ENCODE data around the gene TES.
"Not testable (repeated sequence)": the region's sequence is repeated elsewhere in the genome, so short reads cannot be mapped to it uniquely, and the experiment has no call there.

Gene TES

DNA sequence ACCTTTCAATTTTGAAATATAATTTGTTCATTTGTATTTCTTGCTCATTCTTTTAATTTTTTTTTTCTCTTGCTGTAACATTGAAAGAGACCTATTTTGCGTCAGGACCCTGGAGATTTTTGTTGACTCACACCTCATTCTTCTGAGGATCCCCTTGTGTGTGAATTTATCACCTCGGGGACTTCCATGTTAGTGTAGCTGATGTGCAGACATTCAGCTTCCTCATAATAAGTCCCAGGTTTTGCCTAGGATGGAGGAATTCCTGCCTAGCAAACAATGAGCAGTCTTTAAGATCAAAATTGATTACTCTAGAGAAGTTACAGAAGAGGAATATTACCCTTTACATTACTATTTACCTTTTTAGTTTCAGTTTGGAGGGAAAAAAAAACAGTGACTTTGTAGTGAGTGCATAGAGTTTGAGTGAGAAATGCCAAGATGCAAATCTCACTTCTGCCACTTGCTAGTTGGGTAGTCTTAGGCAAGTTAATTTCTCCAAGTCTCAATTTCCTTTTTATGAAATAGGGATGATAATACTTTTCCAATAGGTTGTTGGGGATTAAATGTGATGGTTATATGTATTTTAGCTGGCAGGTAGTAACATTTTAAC, 14.3 kb downstream of the TES start:
- DNase-seq, result peak; percentile 15 to 45

DNA sequence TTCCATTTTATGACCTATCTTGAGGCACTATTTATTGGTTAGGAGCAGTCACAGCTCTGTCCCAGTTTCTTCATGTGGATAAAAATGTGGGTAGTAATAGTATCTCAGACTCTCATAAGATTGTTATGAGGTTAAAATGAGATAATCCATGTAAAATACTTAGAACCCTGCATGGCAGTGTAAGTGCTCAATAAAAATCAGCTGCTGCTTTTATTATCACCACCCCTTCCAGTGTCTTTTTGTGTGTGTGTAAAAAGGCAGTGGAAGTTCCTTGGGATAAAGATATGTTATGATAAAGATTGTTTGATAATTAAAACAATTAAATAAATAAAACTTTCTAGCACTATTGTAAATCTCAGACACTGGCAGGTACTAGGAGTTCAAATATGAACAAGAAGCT, 15.5 kb downstream of the TES start:
- DNase-seq, result no peak

DNA sequence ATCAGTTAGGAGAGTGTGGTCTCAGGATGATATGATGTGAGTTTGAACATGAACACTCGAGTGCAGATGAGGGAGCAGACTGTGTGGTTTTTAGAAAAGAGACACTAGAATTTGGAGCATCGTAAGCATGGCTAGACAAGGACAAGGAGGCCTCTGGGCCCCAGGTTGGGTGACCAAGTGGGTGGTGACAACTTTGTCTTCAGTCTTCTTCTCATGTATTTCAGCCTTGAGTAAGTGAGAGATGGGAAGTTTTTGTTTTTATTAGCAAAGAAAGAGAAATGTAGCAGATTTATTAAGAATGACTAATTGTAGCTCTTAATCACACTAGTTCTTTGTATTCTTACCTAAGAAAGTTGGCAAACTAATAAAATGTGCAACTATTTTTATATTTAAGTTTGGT, 16.3 kb downstream of the TES start:
- no peak for DNase-seq

DNA sequence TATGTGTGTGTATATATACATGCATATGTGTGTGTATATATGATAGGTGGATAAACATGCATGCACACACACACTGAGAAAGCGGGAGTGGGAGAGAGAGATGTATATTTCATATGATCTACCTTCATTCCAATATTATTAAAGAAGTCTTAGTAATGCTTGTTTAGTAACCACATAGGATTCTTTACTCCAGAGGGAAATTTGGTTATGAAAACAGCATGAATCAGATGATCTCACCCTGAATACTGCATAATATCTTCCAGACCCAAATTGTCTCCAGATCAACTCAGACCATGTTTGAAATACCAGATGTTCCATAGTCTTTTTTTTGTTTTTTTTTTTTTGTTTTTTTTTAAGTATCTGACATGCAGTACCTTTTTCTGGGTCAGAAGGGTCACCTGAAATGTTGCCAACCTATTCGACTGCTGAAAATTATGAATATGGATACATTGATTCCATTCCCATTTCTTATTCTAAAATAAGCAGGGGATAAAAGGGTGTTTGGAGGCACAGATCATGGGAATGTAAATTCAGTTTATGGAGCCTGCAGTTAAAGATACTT, 17.4 kb downstream of the TES start:
- no peak for DNase-seq

DNA sequence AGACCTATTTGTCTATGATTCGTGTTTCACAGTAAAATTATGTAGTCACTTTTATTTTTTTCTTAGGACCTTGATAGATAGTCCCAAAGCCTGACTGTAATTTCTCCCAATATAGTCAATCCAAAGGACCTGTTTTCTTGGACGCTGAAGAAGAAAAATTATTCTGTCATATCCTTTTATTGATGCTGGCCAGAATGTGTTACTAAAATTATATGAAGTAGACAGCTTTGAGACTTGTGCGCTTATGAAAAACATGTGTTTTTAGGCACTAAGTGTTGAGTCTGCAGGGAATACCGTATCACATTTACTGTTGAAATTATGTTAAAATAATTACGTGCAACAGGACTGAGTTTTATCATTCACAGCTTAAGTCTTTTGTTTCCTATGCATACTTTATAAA, 17.9 kb downstream of the TES start:
- no peak for DNase-seq

DNA sequence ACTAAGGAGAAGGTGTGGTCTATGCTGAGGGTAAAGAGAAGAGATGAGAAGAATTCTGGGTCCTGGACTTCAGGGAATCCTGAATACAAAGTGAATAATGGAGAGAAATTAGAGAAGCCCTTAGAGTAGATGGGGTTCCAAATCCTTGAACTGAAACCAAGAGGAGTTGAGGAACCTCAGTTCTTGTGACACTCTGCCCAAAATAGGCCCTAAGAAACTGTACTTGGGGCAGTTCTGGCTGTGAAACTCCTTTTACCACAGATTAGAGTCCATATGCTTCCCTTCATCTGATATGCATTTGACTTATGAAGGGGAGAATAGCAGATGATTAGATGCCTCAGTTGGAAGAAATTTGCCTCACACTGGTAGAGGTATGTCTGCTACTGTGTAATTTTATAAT, 19.0 kb downstream of the TES start:
- no peak for DNase-seq

DNA sequence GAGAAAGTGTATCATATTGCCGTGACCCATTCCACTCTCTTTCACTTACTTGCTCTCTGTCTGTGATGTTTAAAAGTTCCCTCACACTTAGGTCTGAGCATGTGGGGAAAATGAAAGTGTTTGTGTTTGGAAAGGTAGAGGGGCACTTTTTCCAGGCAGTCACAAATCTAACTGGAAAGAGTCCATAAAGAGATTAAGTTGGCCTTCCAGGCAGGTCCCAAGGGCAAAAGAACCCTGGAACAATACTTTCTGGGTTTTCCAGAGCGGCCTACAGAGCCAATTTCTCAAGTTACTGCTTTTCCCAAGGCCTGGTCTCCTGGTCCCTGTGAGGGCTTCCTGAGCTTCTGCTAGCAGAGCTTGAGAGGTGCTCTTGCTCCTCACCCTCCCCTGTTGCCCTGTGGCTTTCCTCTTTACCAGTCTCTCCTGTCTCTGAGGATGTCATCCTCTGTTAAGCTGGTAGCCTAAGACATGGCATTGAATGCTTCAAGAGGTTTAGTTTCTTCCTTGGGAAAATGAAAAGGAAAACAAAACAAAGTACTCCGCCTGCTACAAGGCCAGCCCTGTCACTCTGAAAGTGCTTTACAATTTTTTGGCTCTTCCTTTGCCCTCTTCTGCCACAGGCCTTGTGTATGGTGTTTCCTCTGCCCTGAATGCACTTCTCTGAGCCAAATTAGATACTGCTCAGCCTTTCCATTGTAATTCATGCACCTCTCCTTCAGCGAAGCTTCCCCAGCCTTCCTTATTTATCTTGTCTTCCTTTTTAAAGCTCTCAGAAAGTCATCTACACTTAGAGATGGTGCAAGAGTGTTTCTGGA, 20.1 kb downstream of the TES start:
- DNase-seq, result no peak

DNA sequence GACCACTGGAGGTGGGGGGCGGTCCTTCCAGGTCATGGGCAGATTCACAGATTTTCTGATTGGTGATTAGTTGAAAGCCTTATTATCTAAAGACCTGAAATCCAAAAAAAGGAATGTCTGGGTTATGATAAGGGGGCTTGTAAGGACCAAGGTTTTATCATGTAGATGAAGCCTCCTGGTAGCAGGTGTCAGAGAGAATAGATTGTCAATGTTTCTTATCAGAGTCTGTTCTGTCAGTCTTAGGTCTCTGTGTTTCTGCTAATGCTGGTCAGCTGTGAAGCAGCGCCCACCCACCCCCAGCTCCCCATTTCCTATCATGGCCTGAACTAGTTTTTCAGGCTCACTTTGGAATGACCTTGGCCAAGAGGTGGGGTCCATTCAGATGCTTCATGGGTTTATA, 21.2 kb downstream of the TES start:
- DNase-seq, result no peak

DNA sequence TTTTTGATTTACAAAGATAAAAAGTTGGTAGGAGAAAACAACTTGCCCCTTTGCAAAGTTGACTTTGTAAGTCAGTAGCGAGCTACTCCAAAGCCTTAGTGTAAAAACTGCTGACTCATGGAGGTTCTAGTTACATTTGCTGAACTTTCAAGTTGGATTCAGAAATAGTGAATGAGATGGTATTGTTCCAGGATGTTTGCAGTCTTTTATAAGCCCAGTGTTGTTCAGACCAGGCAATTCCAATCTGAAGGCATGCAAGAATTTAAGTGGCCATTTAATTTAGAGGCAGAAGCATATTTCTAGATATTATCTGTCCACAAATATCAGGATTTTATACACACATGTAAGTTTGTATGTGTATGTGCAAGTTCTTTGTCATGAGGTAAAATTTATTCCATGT, 21.6 kb downstream of the TES start:
- DNase-seq, result no peak

DNA sequence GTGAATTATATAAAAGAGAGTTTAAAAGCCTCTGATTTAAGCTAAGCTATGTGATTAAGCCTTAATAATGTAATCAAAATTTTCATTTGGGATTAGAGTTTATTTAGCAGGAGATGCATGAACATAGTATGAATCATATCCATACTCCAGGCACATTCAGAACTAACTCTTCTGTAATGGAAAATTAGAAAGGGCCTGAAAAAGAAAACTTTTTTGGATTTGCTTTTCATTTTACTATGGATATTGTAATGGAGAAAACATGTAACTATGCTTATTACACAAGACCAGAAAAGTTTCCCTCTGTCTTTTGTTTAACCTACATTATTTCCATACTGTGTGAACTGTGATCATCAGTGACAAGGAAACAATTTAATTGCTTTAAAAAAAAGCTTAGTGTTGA, 22.0 kb downstream of the TES start:
- no peak for DNase-seq

DNA sequence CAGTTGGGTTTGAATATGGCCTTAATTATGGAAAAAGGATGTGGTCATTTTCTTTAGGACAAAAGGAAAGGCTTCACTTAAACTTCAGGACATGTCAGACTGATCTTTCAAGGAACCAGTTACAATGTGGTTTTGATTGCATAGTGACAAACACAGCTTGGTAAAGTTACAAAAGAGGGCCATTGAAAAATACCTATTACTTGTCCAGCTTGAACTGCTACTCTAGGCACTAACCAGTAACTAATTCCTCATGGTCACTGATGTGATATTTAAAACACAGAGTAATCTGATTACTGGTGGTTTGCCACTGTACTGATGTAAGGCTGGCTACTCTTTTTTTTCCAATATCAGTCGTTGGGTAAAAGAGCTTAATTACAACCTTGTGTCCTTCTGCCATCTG, 22.6 kb downstream of the TES start:
- DNase-seq, result no peak

DNA sequence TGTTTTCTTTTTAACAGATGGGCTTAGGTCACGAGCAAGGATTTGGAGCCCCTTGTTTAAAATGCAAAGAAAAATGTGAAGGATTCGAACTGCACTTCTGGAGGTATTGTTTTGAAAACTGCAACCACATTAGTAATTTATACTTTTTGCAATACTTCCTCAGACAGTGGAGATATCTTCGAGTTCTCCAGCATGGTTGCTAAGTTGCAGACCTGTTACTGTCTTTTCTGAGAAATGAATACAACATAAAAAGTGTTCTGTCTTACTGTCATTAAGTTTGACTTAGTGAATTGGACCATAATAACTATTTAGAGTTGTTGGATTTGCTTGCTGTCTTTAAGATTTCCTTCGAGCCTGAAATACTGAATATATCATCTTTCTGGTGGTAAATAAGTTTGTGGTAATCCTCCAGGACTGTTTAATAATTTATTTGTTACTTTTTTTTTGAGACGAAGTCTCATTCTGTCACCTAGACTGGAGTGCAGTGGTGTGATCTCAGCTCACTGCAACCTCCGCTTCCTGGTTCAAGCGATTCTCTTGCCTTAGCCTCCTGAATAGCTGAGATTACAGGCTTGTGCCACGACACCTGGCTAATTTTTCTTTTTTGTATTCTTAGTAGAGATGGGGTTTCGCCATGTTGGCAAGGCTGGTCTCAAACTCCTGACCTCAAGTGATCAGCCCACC, 24.3 kb downstream of the TES start:
- DNase-seq, result no peak

DNA sequence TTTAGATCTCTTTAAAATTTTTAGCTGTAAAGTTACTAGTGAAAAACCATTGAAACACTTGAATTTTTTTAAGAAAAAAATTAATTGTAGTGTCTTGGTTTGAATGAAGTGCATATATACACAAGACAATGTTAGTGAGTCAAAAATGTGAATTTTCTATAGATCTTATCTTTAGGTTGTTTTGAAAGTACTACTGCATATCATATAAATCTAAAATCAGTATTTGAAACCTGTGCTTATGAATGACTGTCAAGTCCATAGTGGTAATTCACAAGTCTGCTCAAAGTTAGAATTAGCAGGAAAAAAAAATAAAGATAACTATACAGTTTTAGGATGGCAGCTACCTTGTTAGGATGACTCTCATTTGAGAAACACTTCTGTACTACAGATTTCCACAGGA, 25.0 kb downstream of the TES start:
- no peak for DNase-seq

DNA sequence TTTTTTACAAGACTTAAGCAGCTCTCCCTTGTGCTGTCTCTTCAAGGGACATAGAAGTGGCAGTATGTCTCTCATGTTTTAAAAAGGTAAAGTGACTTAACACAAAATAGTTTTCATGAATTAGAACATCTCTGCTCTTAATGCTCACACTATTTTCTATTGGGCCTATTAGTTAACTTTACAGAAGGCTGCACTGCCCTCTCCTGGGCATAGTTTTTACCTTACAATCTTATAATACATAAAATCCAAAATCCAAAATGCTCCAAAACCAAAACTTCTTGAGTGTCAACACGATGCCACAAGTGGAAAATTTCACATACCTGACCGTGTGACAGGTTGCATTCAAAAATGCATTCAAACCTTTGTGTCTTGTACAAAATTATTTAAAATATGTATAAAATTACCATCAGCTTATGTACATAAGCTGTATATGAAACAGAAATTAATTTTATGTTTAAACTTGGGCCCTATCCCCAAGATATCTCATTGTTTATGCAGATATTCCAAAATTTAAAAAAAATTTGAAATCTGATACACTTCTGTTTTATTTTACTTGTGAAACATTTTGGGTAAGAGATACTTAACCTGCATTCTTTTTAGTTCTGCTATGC, 25.8 kb downstream of the TES start:
- peak; percentile 56 to 74 for DNase-seq

DNA sequence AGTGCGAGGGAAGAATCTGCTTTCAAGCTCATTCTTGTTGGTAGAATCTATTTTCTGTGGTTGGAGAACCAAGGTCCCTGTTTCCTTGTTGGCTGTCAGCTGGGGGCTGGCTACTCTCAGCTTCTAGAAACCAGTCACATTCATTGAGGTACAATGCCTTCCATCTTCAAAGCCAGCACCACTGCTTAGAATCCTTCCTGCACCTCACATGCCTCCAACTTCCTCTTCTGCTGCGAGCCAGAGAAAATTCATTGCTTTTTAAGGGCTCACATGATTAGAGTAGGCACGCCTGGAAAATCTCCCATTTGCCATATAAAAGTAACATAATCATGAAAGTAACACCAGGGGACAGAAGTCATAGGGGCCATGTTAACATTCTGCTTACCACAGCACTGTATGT, 28.7 kb downstream of the TES start:
- no peak for DNase-seq

DNA sequence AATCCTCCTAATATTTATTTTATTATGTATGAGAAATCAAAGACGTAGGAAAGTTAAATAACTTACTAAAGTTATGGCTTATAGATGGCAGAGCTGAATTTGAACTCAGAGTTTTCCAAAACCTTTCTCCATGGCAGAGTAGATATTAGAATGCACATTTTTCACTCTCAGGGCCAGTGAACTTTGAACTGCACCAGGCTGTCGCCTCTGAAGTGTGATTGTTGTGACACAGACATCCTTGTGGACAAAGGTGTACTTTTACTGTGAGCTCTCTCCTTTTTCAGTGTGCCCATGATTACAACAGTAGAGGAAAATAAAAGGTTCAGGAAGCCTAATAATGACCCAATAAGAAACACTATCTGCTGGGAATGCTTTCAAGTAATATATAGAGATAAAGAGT, 29.1 kb downstream of the TES start:
- DNase-seq, result no peak

DNA sequence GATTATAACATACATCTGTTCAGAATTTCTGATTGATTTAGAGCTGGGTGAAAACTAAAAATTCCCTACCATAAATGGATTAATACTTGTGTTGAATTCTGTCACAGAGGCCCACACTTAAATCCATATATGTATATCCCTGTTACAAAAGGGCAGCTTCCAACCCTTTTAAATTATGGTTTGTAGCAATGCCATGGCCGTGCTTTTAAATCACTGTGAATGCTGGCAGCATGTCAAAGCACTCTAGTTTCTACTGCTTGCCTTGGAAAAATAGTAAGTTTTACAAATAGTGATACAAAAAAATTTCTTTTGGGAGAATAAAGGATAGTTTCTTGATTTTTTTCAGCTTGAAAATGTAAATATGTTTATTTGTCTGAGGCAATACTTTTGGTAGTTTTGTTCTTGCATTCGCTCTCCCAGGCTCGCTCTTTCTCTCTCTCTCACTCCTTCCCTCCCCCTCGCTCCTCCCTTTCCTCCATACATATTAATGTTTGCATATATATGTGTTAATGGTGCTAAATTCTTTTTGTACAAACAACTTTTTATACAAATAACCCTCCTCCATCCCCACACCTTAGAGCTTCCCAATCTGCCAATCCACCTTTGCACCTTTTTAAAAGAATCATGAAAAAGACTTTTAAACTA, 29.8 kb downstream of the TES start:
- no peak for DNase-seq

DNA sequence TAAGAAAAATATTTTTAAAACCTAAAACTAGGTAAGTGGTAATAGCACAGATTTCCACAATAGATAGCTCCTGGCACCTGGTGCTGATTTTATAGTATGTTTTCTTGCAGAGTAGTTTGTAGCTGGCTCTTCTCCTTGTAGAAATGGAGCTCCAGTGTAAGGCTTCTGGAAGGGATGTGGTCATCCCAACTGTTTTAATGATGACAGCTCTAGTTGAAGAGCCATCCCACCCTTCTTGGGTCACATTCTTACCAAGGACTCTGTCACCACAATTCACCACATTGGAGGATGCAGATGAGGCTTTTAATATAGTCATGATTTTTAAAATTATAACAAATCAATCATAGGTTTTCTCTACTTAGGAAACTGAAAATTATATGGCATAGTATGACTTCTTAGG, 31.0 kb downstream of the TES start:
- no peak for DNase-seq

DNA sequence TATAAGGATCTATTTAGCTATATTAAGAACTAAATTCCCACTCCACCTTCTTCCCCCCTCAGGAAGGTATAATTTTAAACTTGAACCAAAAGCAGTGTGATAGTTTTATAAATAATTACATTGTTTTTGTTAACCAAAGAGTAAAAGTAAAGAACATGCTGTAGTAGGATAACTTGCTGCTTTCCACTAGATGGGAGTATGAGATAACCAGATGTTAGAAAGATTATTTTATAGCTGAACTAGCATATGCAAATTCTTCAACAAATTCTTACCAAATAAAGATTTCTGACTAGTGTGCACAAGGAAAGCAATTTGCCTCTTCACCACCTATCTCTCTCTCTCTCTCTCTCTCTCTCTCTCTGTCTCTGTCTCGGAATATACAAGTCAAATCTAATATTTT, 31.8 kb downstream of the TES start:
- DNase-seq, result no peak

DNA sequence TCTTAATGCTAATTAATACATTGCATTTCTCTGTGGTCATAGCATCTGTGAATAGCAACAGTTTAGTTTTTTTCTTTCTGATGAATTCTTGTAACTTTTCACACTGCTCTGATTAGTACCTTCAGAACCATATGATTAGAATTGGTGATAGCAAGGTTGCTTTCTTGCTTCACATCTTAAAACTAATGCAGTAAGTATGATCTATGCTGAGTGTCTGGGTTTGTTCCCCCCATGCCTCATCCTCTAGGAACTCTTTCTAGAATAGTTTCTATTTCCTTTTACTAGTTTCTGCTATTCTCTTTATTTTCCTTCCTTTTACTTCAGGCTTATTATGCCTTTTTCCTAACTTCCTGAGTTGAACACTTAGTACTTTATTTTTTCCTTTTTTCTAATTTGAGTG, 32.4 kb downstream of the TES start:
- no peak for DNase-seq

DNA sequence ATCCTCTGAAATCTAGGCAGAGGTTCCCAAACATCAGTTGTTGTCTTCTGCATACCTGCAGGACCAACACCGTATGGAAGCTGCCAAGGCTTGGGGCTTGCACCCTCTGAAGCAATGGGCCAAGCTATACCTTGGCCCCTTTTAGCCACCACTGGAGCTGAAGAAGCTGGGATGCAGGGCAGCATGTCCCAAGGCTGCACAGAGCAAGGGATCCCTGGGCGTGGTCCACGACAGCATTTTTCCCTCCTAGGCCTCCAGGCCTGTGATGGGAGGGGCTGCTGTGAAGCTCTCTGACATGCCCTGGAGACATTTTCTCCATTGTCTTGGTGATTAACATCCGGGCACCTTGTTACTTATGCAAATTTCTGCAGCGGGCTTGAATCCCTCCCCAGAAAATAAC, 34.5 kb downstream of the TES start:
- DNase-seq, result not testable (repeated sequence)

DNA sequence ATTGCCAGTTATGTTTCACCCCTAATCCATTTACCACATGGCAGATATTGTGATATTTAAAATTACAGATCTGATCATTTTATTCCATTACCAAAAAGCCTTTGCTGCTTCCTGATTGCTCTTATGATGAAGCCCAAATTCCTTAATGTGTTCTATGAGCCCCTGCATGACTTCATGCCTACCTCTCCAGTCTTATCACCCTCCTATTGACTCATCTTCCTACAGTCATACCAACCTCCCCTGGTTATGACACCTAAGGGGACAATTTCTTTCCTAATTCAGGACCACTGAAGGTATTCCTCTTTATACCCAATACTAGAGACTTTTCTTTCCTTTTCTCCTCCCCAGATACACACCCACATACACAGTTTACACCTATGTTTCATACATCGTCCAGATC, 36.0 kb downstream of the TES start:
- no peak for DNase-seq

DNA sequence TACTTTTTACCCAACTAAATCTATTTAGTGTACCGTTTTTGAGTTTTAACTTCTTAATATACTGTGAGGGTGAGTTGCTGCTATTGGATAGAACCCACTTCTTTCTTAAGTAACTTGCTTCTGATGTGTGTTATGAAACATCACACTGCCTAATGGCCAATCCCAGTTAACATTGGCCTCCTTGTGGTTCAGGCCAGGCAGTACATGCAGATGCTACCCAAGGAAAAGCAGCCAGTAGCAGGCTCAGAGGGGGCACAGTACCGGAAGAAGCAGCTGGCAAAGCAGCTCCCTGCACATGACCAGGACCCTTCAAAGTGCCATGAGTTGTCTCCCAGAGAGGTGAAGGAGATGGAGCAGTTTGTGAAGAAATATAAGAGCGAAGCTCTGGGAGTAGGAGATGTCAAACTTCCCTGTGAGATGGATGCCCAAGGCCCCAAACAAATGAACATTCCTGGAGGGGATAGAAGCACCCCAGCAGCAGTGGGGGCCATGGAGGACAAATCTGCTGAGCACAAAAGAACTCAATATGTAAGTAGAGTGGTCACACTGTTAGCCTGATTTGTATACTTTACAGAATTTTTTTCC, 39.7 kb downstream of the TES start:
- DNase-seq, result no peak

Data from CD4-positive, alpha-beta T cell treated with Interleukin-4 for 1 hour (primary cell).